Mesendoderm (in vitro differentiated cells): ENCODE measurements around the gene TRNP1.

Source experiments
- DNase-seq: peaks from one replicate; pipeline ENCODE4 v3.0.0; 2013
- H2AK5ac ChIP-seq: 2 replicates; pipeline ENCODE4 v1.6.1; 2013; ENCODE audit warnings: low read length, inconsistent platforms
- H2BK120ac ChIP-seq: 2 replicates; pipeline ENCODE4 v1.6.1; 2013; ENCODE audit warnings: low read depth, mild to moderate bottlenecking, low read length, moderate library complexity, mixed read lengths
- H2BK15ac ChIP-seq: replicated peaks from 2 replicates; pipeline ENCODE4 v1.6.1; 2013; ENCODE audit warnings: low read depth, mild to moderate bottlenecking, moderate library complexity
- H2BK5ac ChIP-seq: 2 replicates; pipeline ENCODE4 v1.6.1; 2013; ENCODE audit warnings: low read length, inconsistent platforms
- H3K18ac ChIP-seq: 2 replicates; pipeline ENCODE4 v1.6.1; 2013; ENCODE audit warnings: mild to moderate bottlenecking, low read length, mixed read lengths
- H3K23ac ChIP-seq: one replicate; pipeline ENCODE4 v1.6.1; 2013; ENCODE audit warnings: low read length
- H3K27ac ChIP-seq: 2 replicates; pipeline ENCODE4 v1.5.1; 2013; ENCODE audit warnings: low read depth, mild to moderate bottlenecking, inconsistent platforms, low read length, moderate library complexity
- H3K27me3 ChIP-seq: 2 replicates; pipeline ENCODE4 v1.6.1; 2013; ENCODE audit warnings: low read length, control low read depth, mild to moderate bottlenecking, inconsistent platforms; ENCODE audit not compliant: insufficient read depth, poor library complexity
- H3K36me3 ChIP-seq: 2 replicates; pipeline ENCODE4 v1.6.1; 2013; ENCODE audit warnings: low read length, inconsistent platforms; ENCODE audit not compliant: control insufficient read depth, insufficient read depth
- H3K4ac ChIP-seq: one replicate; pipeline ENCODE4 v1.6.1; 2013; ENCODE audit warnings: low read depth, mild to moderate bottlenecking, low read length, moderate library complexity
- H3K4me1 ChIP-seq: 2 replicates; pipeline ENCODE4 v1.6.1; 2013; ENCODE audit warnings: low read depth, low read length, inconsistent platforms; ENCODE audit not compliant: control insufficient read depth
- H3K4me2 ChIP-seq: 2 replicates; pipeline ENCODE4 v1.6.1; 2013; ENCODE audit warnings: low read length
- H3K4me3 ChIP-seq: 2 replicates; pipeline ENCODE4 v1.5.1; 2013; ENCODE audit warnings: mild to moderate bottlenecking, low read length
- H3K56ac ChIP-seq: one replicate; pipeline ENCODE4 v1.6.1; 2013; ENCODE audit warnings: low read length
- H3K79me1 ChIP-seq: 2 replicates; pipeline ENCODE4 v1.6.1; 2013; ENCODE audit warnings: low read length, inconsistent platforms
- H3K79me2 ChIP-seq: 2 replicates; pipeline ENCODE4 v1.6.1; 2013; ENCODE audit warnings: mild to moderate bottlenecking, low read length; ENCODE audit not compliant: control insufficient read depth, insufficient read depth
- H3K9ac ChIP-seq: 2 replicates; pipeline ENCODE4 v1.6.1; 2013; ENCODE audit warnings: low read length, inconsistent platforms
- H4K5ac ChIP-seq: one replicate; pipeline ENCODE4 v1.6.1; 2013; ENCODE audit warnings: low read length
- H4K8ac ChIP-seq: one replicate; pipeline ENCODE4 v1.6.1; 2013; ENCODE audit warnings: low read depth, mild to moderate bottlenecking, control low read depth, low read length, moderate library complexity
- WGBS: extraction: QIAGEN DNeasy Blood & Tissue Kit; methylation state at CpG from one replicate; pipeline ENCODE4 v1.1.7; 2013; ENCODE audit warnings: low lambda C conversion rate, missing lambda C conversion rate; ENCODE audit not compliant: insufficient coverage; ENCODE audit errors: extremely low coverage; 5-methylcytosine and 5-hydroxymethylcytosine counted together

Gene TRNP1

DNA sequence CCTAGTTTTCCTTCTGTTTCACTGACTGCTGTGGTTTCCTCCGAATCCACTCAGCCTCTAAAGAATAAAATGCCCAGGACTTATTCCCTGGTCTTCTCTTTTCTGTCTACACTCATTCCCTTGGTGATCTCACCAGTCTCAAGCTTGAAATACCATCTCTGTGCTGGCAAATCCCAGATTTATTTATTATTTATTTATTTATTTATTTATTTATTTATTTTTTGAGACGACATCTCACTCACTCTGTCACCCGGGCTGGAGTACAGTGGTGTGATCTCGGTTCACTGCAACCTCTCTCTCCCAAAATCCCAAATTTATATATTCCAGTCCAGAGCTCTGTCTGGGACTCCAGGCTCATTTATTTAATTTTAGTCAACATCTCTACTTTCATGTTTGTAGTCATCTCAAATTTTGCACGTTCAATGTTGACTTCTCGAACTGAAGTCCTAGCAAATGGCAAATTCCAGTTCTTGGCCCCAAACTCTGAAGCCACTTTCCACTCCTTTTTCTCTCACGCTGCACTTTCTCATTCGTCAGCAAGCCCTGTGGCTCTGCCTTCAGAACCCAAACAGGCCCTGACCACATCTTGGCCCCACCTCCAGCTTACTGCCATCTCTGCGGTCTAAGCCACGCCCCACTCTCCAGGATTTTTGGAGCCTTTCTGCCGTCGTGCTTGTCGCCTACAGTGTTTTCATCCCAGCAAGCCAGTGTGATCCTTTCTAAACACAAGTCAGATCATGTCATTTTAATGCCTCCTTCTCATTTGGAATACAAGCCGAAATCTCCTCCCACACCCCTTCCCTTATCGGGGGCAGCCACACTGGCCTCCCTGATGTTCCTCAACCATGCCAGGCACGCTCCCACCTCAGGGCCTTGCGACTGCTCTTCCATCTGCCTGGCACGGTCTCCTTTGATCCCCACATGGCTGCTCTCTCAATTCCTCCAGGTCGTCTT lies 33.4 kb downstream of the TRNP1 start:
- peaks cover 7% of the 10 kb centered on the region for H3K4me1 ChIP-seq
- H4K8ac ChIP-seq, result no peak overlapping the region
- no peak overlapping the region for H3K23ac ChIP-seq
- no peak overlapping the region for H2BK15ac ChIP-seq
- no peaks in the 10 kb centered on the region for H3K79me2 ChIP-seq
- H2BK120ac ChIP-seq, result no peak overlapping the region
- H2BK5ac ChIP-seq, result no peak overlapping the region
- H3K56ac ChIP-seq, result peak overlapping the region; percentile 71
- H3K4ac ChIP-seq, result no peak overlapping the region
- H3K27me3 ChIP-seq, result no peaks in the 10 kb centered on the region
- no peak overlapping the region for H3K27ac ChIP-seq
- H3K36me3 ChIP-seq, result no peaks in the 10 kb centered on the region
- no peak overlapping the region for H3K18ac ChIP-seq
- peak overlapping the region; percentile 10 for H4K5ac ChIP-seq
- peak; percentile 92 for DNase-seq
- no peak overlapping the region for H3K4me3 ChIP-seq
- no peaks in the 10 kb centered on the region for H3K79me1 ChIP-seq
- WGBS, result no CpG with 5 or more reads among the region's 19 CpGs
- H2AK5ac ChIP-seq, result no peak overlapping the region
- H3K9ac ChIP-seq, result no peak overlapping the region
- H3K4me2 ChIP-seq, result no peak overlapping the region

DNA sequence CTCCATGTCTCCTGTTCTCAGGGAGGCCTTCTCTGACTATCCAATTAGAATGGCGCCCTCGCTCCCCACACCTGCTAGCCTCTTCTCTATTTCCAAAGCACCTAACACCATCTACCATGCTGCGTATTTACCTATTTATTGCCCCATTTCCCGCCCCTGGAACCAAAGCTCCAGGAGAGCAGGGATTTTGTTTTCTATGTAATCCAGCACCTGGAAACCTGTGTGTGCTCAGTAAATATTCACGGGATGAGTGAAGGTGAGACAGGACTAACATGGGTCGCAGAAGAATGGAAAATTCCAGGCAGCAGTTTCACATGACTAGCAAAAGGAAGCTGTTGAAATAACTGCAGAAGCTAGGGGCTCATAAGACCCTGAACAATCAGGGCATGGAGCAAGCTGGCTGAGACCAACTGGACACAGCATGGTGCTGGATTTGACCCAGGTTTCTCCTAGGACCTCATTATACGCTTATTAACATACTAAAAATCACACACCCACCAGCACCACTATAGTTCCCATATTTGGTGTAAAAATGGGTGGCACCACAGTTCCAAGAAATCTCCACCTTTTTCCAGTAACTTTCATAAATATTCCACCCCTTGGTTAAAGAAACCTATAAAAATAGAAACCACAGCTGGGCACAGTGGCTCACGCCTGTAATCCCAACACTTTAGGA lies 34.2 kb downstream of the TRNP1 start:
- H3K4me1 ChIP-seq, result peaks cover 7% of the 10 kb centered on the region
- peak overlapping the region; percentile 71 for H3K56ac ChIP-seq
- no peak overlapping the region for H3K18ac ChIP-seq
- H3K23ac ChIP-seq, result no peak overlapping the region
- no peak overlapping the region for H3K27ac ChIP-seq
- no peak overlapping the region for H3K4me2 ChIP-seq
- H3K79me1 ChIP-seq, result no peaks in the 10 kb centered on the region
- H4K8ac ChIP-seq, result no peak overlapping the region
- DNase-seq, result no peak
- no peak overlapping the region for H3K9ac ChIP-seq
- H3K36me3 ChIP-seq, result no peaks in the 10 kb centered on the region
- no peak overlapping the region for H2AK5ac ChIP-seq
- H2BK5ac ChIP-seq, result no peak overlapping the region
- H3K4ac ChIP-seq, result peak overlapping the region; percentile 19
- no peak overlapping the region for H2BK15ac ChIP-seq
- no peak overlapping the region for H3K4me3 ChIP-seq
- no peak overlapping the region for H2BK120ac ChIP-seq
- no peaks in the 10 kb centered on the region for H3K79me2 ChIP-seq
- peak overlapping the region; percentile 10 for H4K5ac ChIP-seq
- H3K27me3 ChIP-seq, result no peaks in the 10 kb centered on the region
- WGBS, result no CpG with 5 or more reads among the region's 8 CpGs

DNA sequence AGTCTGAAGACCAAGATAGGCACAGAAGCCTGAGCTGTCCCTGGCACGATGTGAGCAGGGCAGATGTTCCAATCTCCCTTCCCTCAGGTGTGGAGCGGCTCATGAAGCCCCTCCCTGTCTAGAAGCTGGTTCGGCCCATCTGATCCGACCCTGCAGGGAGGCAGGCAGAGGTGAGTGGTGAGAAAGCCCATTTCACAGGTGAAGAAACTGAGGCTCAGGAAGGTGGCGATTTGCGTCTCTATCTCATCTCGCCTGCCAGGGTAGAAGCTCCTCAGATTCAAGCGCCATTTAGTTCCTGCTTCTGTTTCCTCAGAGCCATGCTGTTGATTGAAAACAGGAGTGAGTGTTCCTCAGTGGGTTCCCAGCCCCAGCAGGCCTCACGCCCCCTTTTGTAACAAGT lies 36.0 kb downstream of the TRNP1 start:
- H3K4me1 ChIP-seq, result peaks cover 7% of the 10 kb centered on the region
- H3K18ac ChIP-seq, result no peak overlapping the region
- no peak overlapping the region for H3K4me3 ChIP-seq
- H3K4ac ChIP-seq, result no peak overlapping the region
- no peak overlapping the region for H3K27ac ChIP-seq
- H3K79me1 ChIP-seq, result no peaks in the 10 kb centered on the region
- H3K27me3 ChIP-seq, result no peaks in the 10 kb centered on the region
- H3K4me2 ChIP-seq, result no peak overlapping the region
- H2BK120ac ChIP-seq, result no peak overlapping the region
- H4K8ac ChIP-seq, result no peak overlapping the region
- H2BK15ac ChIP-seq, result no peak overlapping the region
- H4K5ac ChIP-seq, result no peak overlapping the region
- H3K79me2 ChIP-seq, result no peaks in the 10 kb centered on the region
- no peaks in the 10 kb centered on the region for H3K36me3 ChIP-seq
- no peak overlapping the region for H3K23ac ChIP-seq
- H2AK5ac ChIP-seq, result no peak overlapping the region
- no CpG with 5 or more reads among the region's 9 CpGs for WGBS
- DNase-seq, result no peak
- H3K56ac ChIP-seq, result peak overlapping the region; percentile 62
- no peak overlapping the region for H2BK5ac ChIP-seq
- no peak overlapping the region for H3K9ac ChIP-seq

DNA sequence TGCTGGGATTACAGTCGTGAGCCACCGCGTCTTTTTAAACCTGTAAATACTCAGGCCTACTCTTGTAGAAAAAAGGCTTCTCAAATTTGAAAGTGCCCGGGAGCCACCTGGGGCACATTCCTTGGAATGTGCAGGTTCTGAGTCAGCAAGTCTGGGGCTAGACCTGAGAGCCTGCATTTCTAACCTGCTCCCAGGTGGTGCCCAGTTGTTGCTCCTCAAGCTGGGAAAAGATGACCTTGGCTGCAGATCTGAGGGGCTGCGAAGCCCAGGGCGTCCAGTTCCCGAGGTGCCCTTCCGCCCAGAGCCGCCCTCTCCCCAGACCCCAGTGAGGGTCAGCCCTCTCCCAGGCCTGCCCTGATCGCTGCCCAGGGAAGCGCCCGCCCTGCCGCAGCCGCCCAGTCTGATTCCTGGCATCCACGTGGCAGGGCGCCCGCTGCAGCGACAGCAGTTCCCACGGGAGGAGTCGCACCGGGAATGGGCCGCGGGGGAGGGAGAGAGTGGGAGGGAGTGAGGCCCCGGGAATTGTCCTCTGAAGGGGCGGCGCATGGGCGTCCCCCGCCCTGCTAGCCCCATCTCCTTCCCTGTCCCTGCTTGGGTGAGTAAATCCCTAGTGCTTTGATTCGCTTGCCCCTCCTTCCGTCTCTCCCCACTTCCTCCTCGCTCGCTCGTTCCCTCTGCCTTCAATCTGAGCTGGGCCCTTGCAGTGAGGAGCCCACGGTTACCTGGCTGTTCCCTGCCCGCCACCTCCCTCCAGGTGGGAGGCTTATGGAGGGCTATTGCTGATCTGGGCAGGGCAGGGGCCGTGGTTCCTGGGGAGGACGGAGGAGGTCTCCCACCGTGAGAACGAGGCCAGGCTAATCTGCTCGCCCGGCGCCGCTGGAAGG lies 38.0 kb downstream of the TRNP1 start:
- Histone ChIP-seq H4K5ac (no peak overlapping the region), H3K9ac (peak overlapping the region; percentile 74), H3K18ac (peak overlapping the region; percentile 60), H3K23ac (peak overlapping the region; percentile 54), H3K36me3 (no peaks in the 10 kb centered on the region), H3K27ac (peak overlapping the region; percentile 61), H2BK5ac (peak overlapping the region; percentile 16), H2AK5ac (no peak overlapping the region), H3K4me1 (peaks cover 7% of the 10 kb centered on the region), H3K4me2 (peak overlapping the region; percentile 80), H3K27me3 (no peaks in the 10 kb centered on the region), H3K4ac (peak overlapping the region; percentile 57), H3K4me3 (no peak overlapping the region), H3K79me2 (no peaks in the 10 kb centered on the region), H2BK15ac (no peak overlapping the region), H3K56ac (peak overlapping the region; percentile 71), H3K79me1 (no peaks in the 10 kb centered on the region), H4K8ac (peak overlapping the region; percentile 1), H2BK120ac (no peak overlapping the region)
- DNase-seq, result peak; percentile 94
- no CpG with 5 or more reads among the region's 43 CpGs for WGBS

DNA sequence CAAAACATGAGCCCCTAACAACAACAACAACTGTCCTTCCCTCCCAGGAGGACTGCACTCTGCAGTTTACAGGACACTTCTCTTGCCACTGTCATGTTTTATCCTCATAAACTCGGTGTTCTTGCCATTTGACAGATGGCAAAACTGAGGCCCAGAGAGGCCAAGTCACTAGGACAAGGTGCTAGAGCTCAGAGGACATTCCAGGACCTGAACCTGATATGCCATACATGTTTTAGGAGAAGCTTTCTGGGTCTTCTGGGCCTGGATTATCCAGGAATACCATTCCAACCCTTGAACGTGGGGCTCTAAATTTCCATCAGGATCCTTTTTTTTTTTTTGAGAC lies 38.6 kb downstream of the TRNP1 start:
- Histone ChIP-seq H4K5ac (no peak overlapping the region), H3K4me1 (peaks cover 7% of the 10 kb centered on the region), H3K4me3 (no peak overlapping the region), H3K27ac (no peak overlapping the region), H3K27me3 (no peaks in the 10 kb centered on the region), H3K4me2 (no peak overlapping the region), H3K4ac (no peak overlapping the region), H3K79me2 (no peaks in the 10 kb centered on the region), H3K18ac (no peak overlapping the region), H2BK120ac (no peak overlapping the region), H2AK5ac (no peak overlapping the region), H2BK15ac (no peak overlapping the region), H3K79me1 (no peaks in the 10 kb centered on the region), H2BK5ac (peak overlapping the region; percentile 2), H3K36me3 (no peaks in the 10 kb centered on the region), H3K56ac (peak overlapping the region; percentile 71), H3K9ac (peak overlapping the region; percentile 74), H3K23ac (peak overlapping the region; percentile 0), H4K8ac (no peak overlapping the region)
- no CpG with 5 or more reads among the region's 2 CpGs for WGBS
- no peak for DNase-seq
